ENCODE measurements around the gene MACROH2A1.

The MACROH2A1 gene

GRCh38 chr5:135386096-135386495, 12.9 kb downstream of the MACROH2A1 start:
- peaks cover 95% of the 10 kb centered on the region for H3K36me3 ChIP-seq (ENCODE audit: control insufficient read depth, low read length)
- peaks cover 49% of the 10 kb centered on the region for H4K20me1 ChIP-seq (ENCODE audit: control insufficient read depth, insufficient read depth, low read depth, low read length)
- H3K9me3 ChIP-seq (ENCODE audit: control insufficient read depth, insufficient read depth, low read length): no peaks in the 10 kb centered on the region
- no peak overlapping the region for H3K4me3 ChIP-seq (ENCODE audit: low read length)
- no peak overlapping the region for H3K27ac ChIP-seq (ENCODE audit: low read depth, low read length)
- H3K4me2 ChIP-seq (ENCODE audit: low read length): no peak overlapping the region
- H3K4me1 ChIP-seq (ENCODE audit: control insufficient read depth, low read length): no peaks in the 10 kb centered on the region
- TF ChIP-seq CTCF (IDR thresholded peaks at IDR 0.05; ENCODE audit: low read depth, low read length, poor library complexity, severe bottlenecking) (no peak), EZH2phosphoT487 (IDR thresholded peaks at IDR 0.05; ENCODE audit: borderline replicate concordance, low read length) (no peak)
- no peaks in the 10 kb centered on the region for H3F3A ChIP-seq (ENCODE audit: control insufficient read depth, insufficient read depth)
- no peaks in the 10 kb centered on the region for H3K27me3 ChIP-seq (ENCODE audit: control insufficient read depth, low read length)
- no peaks in the 10 kb centered on the region for H3K9me2 ChIP-seq (replicated peaks; ENCODE audit: control insufficient read depth, low read length)
- peaks cover 99% of the 10 kb centered on the region for H3K79me2 ChIP-seq (ENCODE audit: control insufficient read depth, low read length)

GRCh38 chr5:135385576-135385975, 13.5 kb downstream of the MACROH2A1 start:
- TF ChIP-seq CTCF (IDR thresholded peaks at IDR 0.05; ENCODE audit: low read depth, low read length, poor library complexity, severe bottlenecking) (no peak), EZH2phosphoT487 (IDR thresholded peaks at IDR 0.05; ENCODE audit: borderline replicate concordance, low read length) (no peak)
- Histone ChIP-seq H3K79me2 (ENCODE audit: control insufficient read depth, low read length) (peaks cover 98% of the 10 kb centered on the region), H3K27ac (ENCODE audit: low read depth, low read length) (no peak overlapping the region), H3F3A (ENCODE audit: control insufficient read depth, insufficient read depth) (no peaks in the 10 kb centered on the region), H3K9me3 (ENCODE audit: control insufficient read depth, insufficient read depth, low read length) (no peaks in the 10 kb centered on the region), H4K20me1 (ENCODE audit: control insufficient read depth, insufficient read depth, low read depth, low read length) (peaks cover 43% of the 10 kb centered on the region), H3K4me3 (ENCODE audit: low read length) (no peak overlapping the region), H3K27me3 (ENCODE audit: control insufficient read depth, low read length) (no peaks in the 10 kb centered on the region), H3K9me2 (replicated peaks; ENCODE audit: control insufficient read depth, low read length) (no peaks in the 10 kb centered on the region), H3K4me2 (ENCODE audit: low read length) (no peak overlapping the region), H3K36me3 (ENCODE audit: control insufficient read depth, low read length) (peaks cover 95% of the 10 kb centered on the region), H3K4me1 (ENCODE audit: control insufficient read depth, low read length) (no peaks in the 10 kb centered on the region)

- Histone ChIP-seq H3K36me3 (ENCODE audit: control insufficient read depth, low read length) (peaks cover 94% of the 10 kb centered on the region), H3K79me2 (ENCODE audit: control insufficient read depth, low read length) (peaks cover 98% of the 10 kb centered on the region), H3K27ac (ENCODE audit: low read depth, low read length) (no peak overlapping the region)
These were observed 14.1 kb downstream of the MACROH2A1 start for GRCh38 chr5:135384898-135385297.

More at GRCh38 chr5:135384898-135385297, 14.1 kb downstream of the MACROH2A1 start:
- no peaks in the 10 kb centered on the region for H3F3A ChIP-seq (ENCODE audit: control insufficient read depth, insufficient read depth)
- no peaks in the 10 kb centered on the region for H3K4me1 ChIP-seq (ENCODE audit: control insufficient read depth, low read length)
- peaks cover 42% of the 10 kb centered on the region for H4K20me1 ChIP-seq (ENCODE audit: control insufficient read depth, insufficient read depth, low read depth, low read length)
- no peak overlapping the region for H3K4me3 ChIP-seq (ENCODE audit: low read length)
- H3K27me3 ChIP-seq (ENCODE audit: control insufficient read depth, low read length): no peaks in the 10 kb centered on the region
- H3K9me3 ChIP-seq (ENCODE audit: control insufficient read depth, insufficient read depth, low read length): no peaks in the 10 kb centered on the region
- no peak for TF ChIP-seq CTCF (IDR thresholded peaks at IDR 0.05; ENCODE audit: low read depth, low read length, poor library complexity, severe bottlenecking)
- TF ChIP-seq EZH2phosphoT487 (IDR thresholded peaks at IDR 0.05; ENCODE audit: borderline replicate concordance, low read length): no peak
- no peaks in the 10 kb centered on the region for H3K9me2 ChIP-seq (replicated peaks; ENCODE audit: control insufficient read depth, low read length)
- H3K4me2 ChIP-seq (ENCODE audit: low read length): no peak overlapping the region
